Stimulated activated naive CD8-positive, alpha-beta T cell treated with anti-CD3 and anti-CD28 coated beads, Interleukin-15, Interleukin-2, amounts not matched to agents 100 ng/mL and 50 ng/mL, for 24 hours (primary cell): ENCODE results near the gene BCKDHB.
"Not testable (repeated sequence)": the region's sequence is repeated elsewhere in the genome, so short reads cannot be mapped to it uniquely, and the experiment has no call there.

Experiments
- H3K27ac Mint-ChIP-seq: one replicate; pipeline ENCODE4 v1.8.0; 2021; ENCODE audit warnings: mild to moderate bottlenecking, mixed read lengths
- H3K27me3 Mint-ChIP-seq: one replicate; pipeline ENCODE4 v1.8.0; 2021; ENCODE audit warnings: mixed read lengths
- H3K36me3 Mint-ChIP-seq: one replicate; pipeline ENCODE4 v1.8.0; 2021; ENCODE audit warnings: low read depth, mixed read lengths
- H3K4me1 Mint-ChIP-seq: one replicate; pipeline ENCODE4 v1.8.0; 2021; ENCODE audit warnings: low read depth, mixed read lengths
- H3K4me3 Mint-ChIP-seq: one replicate; pipeline ENCODE4 v1.8.0; 2021; ENCODE audit warnings: mild to moderate bottlenecking, mixed read lengths
- H3K9me3 Mint-ChIP-seq: one replicate; pipeline ENCODE4 v1.8.0; 2021; ENCODE audit warnings: mixed read lengths

The BCKDHB gene

DNA sequence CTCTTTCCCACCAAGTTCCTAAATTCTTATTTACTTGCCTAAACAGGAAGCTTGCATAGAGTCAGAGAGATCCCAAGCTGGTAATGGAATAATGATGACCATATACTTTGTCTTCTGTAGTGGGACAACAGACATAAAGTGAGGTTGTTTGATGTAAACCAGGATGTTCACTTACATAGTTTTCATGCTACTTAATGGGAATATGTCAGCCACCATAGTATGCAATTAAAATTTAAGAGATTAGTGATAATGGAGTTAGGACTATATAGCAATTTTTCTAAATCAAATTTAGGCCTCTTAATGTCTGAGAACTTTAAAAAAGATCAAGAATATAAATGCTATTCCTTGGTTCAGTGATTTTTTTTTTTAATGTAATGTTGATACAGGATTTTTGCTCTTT lies 180.6 kb downstream of the BCKDHB start:
- Mint-ChIP-seq H3K36me3 (peaks cover 10% of the 10 kb centered on the region), H3K27ac (no peak overlapping the region), H3K4me1 (peaks cover 7% of the 10 kb centered on the region), H3K9me3 (peaks cover 3% of the 10 kb centered on the region), H3K27me3 (no peaks in the 10 kb centered on the region), H3K4me3 (no peak overlapping the region)

DNA sequence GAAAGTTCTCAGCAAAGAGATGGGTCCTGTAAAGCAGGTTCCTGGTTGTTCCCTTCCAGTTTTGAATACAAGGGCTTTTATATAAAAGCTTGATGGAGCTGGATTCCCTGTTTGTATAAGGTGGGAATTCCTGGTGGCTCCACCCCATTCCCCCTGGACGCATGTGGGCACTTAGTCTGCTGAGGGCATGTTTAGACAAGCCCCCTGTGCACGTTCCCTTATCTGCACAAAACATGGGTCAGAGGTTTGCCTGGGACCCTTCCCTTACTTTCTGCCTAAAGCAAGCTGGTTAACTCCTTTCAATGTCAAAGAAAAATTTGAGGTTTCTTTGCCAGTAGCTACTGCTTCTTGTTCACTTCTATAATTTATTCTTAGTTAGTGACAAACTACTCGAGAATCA lies 181.1 kb downstream of the BCKDHB start:
- no peaks in the 10 kb centered on the region for H3K27me3 Mint-ChIP-seq
- H3K9me3 Mint-ChIP-seq = peaks cover 3% of the 10 kb centered on the region
- peaks cover 7% of the 10 kb centered on the region for H3K4me1 Mint-ChIP-seq
- H3K4me3 Mint-ChIP-seq = no peak overlapping the region
- H3K36me3 Mint-ChIP-seq = peaks cover 15% of the 10 kb centered on the region
- H3K27ac Mint-ChIP-seq = no peak overlapping the region

DNA sequence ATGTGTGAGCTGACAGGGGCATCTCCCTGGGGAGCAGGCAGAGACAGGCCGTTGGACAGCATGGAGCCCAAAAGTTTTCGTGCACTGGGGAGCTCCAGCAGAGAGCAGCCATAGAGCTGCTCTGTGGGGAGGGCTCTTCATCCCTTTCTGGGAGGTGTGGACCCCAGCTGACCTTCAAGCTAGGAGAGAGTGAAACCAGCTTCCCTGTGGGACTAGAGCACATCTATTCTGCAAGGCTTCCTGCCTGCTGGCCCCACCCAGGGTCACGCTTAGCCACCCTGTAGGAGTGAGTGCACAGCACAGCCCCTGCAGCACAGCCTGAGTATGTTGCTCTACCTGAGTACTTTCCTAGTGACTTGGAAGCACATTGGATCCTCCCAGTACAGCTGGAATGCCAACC lies 183.3 kb downstream of the BCKDHB start:
- Mint-ChIP-seq H3K36me3 (peaks cover 29% of the 10 kb centered on the region), H3K9me3 (peaks cover 12% of the 10 kb centered on the region), H3K27ac (no peak overlapping the region), H3K4me3 (no peak overlapping the region), H3K4me1 (no peaks in the 10 kb centered on the region), H3K27me3 (no peaks in the 10 kb centered on the region)

DNA sequence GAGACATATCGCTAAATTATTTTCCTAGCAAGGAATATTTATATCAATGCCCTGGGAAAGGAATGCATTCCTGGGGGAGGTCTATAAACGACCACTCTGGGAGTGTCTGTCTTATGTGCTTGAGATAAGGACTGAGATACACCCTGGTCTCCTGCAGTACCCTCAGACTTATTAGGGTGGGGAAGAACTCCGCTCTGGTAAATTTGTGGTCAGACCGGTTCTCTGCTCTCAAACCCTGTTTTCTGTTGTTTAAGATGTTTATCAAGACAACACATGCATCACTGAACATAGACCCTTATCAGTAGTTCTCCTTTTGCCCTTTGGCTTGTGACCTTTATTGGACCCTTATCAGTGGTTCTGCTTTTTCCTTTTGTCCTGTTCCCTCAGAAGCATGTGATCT lies 188.1 kb downstream of the BCKDHB start:
- not testable (repeated sequence) for H3K27ac Mint-ChIP-seq, H3K4me1 Mint-ChIP-seq, H3K4me3 Mint-ChIP-seq, H3K27me3 Mint-ChIP-seq
- H3K9me3 Mint-ChIP-seq = peaks cover 23% of the 10 kb centered on the region
- peaks cover 37% of the 10 kb centered on the region for H3K36me3 Mint-ChIP-seq

DNA sequence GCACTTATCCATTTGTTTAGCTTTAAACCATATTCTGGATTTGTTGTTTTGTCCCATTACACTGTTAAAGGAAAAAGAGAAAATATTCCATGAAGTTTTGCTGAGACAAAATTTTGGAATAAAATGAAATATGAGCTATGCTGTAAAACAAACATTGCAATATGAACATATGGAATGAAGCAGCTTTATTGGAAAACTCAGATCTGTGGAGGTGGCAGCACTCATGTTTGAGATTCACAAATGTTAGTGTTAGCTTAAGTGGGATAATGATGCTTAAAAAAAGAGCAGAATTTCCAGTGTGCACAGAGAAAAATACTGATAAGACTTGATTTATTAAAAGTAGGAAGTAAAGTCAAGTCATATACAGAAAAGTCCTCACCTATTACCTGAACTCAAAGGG lies 196.2 kb downstream of the BCKDHB start:
- no peak overlapping the region for H3K4me3 Mint-ChIP-seq
- peaks cover 9% of the 10 kb centered on the region for H3K36me3 Mint-ChIP-seq
- no peaks in the 10 kb centered on the region for H3K4me1 Mint-ChIP-seq
- peaks cover 8% of the 10 kb centered on the region for H3K9me3 Mint-ChIP-seq
- no peak overlapping the region for H3K27ac Mint-ChIP-seq
- no peaks in the 10 kb centered on the region for H3K27me3 Mint-ChIP-seq

DNA sequence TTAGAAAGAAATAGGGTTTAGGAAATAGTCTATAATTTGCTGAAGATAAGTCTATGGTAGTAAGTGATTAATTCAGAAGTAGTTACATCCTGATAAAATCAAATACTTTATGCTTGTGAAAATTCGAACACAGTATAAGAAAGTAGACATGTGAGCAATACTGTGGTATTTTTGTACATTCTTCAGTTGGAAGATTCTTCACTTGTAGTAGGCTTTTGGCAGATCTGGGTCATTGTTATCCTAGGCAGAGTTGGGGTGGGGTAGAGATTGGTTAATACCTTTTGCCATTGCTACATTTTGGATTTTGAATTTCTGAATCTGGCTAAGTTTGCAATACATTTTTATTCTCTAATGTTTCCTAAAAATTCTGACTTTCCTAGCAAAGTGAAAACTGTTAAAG lies 197.5 kb downstream of the BCKDHB start:
- H3K4me1 Mint-ChIP-seq = no peaks in the 10 kb centered on the region
- H3K36me3 Mint-ChIP-seq = peaks cover 9% of the 10 kb centered on the region
- H3K27me3 Mint-ChIP-seq = no peaks in the 10 kb centered on the region
- no peak overlapping the region for H3K4me3 Mint-ChIP-seq
- no peak overlapping the region for H3K27ac Mint-ChIP-seq
- peaks cover 4% of the 10 kb centered on the region for H3K9me3 Mint-ChIP-seq

DNA sequence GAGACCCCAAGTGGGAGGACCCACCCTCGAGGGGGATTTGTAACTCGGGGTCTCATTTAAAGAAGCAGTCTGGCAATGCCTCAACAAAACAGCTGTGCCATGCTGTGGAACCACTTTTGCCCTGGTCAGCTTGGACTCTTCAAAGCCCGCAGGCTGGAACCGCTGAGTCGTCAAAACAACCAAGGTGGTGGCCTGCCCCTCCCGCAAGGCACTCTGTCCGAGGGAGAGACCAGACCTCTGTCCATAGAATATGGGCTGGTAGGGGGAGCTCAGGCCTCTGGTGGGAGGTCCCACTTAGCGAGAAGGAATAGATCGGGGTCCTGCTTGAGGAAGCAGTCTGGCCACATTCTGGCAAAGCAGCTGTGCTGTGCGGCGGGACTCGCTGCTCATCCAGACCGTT lies 208.1 kb downstream of the BCKDHB start:
- no peaks in the 10 kb centered on the region for H3K27me3 Mint-ChIP-seq
- H3K4me1 Mint-ChIP-seq = no peaks in the 10 kb centered on the region
- peaks cover 15% of the 10 kb centered on the region for H3K36me3 Mint-ChIP-seq
- H3K9me3 Mint-ChIP-seq = peaks cover 16% of the 10 kb centered on the region
- no peak overlapping the region for H3K4me3 Mint-ChIP-seq
- no peak overlapping the region for H3K27ac Mint-ChIP-seq

- no peaks in the 10 kb centered on the region for H3K27me3 Mint-ChIP-seq
- peaks cover 5% of the 10 kb centered on the region for H3K9me3 Mint-ChIP-seq
- H3K36me3 Mint-ChIP-seq = peaks cover 5% of the 10 kb centered on the region
- no peak overlapping the region for H3K4me3 Mint-ChIP-seq
- no peaks in the 10 kb centered on the region for H3K4me1 Mint-ChIP-seq
- H3K27ac Mint-ChIP-seq = no peak overlapping the region
Observed at GRCh38 chr6:80316686-80317231, 210.3 kb downstream of the BCKDHB start.

GRCh38 chr6:80319196-80319595 lies 212.7 kb downstream of the BCKDHB start:
- no peak overlapping the region for H3K27ac Mint-ChIP-seq
- no peak overlapping the region for H3K4me3 Mint-ChIP-seq
- no peaks in the 10 kb centered on the region for H3K9me3 Mint-ChIP-seq
- no peaks in the 10 kb centered on the region for H3K36me3 Mint-ChIP-seq
- H3K27me3 Mint-ChIP-seq = no peaks in the 10 kb centered on the region
- no peaks in the 10 kb centered on the region for H3K4me1 Mint-ChIP-seq

- H3K4me3 Mint-ChIP-seq = no peak overlapping the region
- no peaks in the 10 kb centered on the region for H3K36me3 Mint-ChIP-seq
Observed at GRCh38 chr6:80321011-80321410, 214.5 kb downstream of the BCKDHB start.

DNA sequence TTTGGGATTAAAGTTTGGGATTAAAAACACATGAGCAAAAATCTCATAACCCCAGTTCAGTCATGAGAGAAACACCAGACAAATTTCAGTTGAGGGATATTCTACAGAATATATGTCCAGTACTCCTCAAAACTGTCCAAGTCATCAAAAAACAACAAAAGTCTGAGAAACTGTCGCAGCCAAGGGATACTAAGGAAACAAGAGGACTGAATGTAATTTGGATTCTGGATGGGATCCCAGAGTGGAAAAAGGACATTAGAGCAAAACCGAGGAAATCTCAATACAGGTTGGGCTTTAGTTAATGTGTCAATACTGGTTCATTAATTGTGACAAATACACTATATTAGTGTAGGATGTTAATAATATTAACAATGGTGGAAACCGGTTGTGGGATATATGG lies 219.3 kb downstream of the BCKDHB start:
- no peak overlapping the region for H3K4me3 Mint-ChIP-seq
- no peaks in the 10 kb centered on the region for H3K9me3 Mint-ChIP-seq
- peaks cover 5% of the 10 kb centered on the region for H3K36me3 Mint-ChIP-seq
- H3K27me3 Mint-ChIP-seq = no peaks in the 10 kb centered on the region
- H3K4me1 Mint-ChIP-seq = no peaks in the 10 kb centered on the region
- no peak overlapping the region for H3K27ac Mint-ChIP-seq

More at GRCh38 chr6:80321011-80321410, 214.5 kb downstream of the BCKDHB start:
- no peak overlapping the region for H3K27ac Mint-ChIP-seq
- no peaks in the 10 kb centered on the region for H3K27me3 Mint-ChIP-seq
- H3K4me1 Mint-ChIP-seq = no peaks in the 10 kb centered on the region
- H3K9me3 Mint-ChIP-seq = no peaks in the 10 kb centered on the region

- H3K9me3 Mint-ChIP-seq = no peaks in the 10 kb centered on the region
- H3K27me3 Mint-ChIP-seq = no peaks in the 10 kb centered on the region
- no peak overlapping the region for H3K4me3 Mint-ChIP-seq
- H3K36me3 Mint-ChIP-seq = peaks cover 5% of the 10 kb centered on the region
- no peaks in the 10 kb centered on the region for H3K4me1 Mint-ChIP-seq
- H3K27ac Mint-ChIP-seq = no peak overlapping the region
Observed at GRCh38 chr6:80328652-80329051, 222.2 kb downstream of the BCKDHB start.

DNA sequence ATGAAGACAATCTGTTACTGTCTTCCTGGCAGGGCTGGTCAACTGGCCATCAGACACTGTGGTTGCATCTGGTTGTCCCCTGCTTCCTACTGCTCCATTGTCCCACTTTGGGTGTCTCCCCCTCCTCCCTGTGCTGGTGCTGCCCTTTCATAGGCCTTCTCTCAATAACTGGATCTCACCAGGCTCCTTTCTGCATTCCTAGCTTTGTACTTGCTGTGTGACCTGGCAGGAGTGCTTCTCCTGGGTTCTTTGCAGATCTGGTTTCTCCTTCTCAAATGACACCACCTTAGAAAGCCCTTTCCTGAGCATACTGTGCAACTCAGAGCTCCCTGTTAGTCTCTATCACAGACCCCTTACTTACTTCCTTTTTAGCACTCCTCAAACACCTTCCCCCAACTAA lies 223.0 kb downstream of the BCKDHB start:
- no peaks in the 10 kb centered on the region for H3K27me3 Mint-ChIP-seq

GRCh38 chr6:80330961-80331360 lies 224.5 kb downstream of the BCKDHB start:
- no peak overlapping the region for H3K27ac Mint-ChIP-seq
- no peaks in the 10 kb centered on the region for H3K9me3 Mint-ChIP-seq
- no peaks in the 10 kb centered on the region for H3K27me3 Mint-ChIP-seq
- H3K4me3 Mint-ChIP-seq = no peak overlapping the region
- peaks cover 5% of the 10 kb centered on the region for H3K36me3 Mint-ChIP-seq
- H3K4me1 Mint-ChIP-seq = no peaks in the 10 kb centered on the region

More for the DNA sequence above, 223.0 kb downstream of the BCKDHB start:
- Mint-ChIP-seq H3K4me1 (no peaks in the 10 kb centered on the region), H3K4me3 (no peak overlapping the region), H3K27ac (no peak overlapping the region), H3K36me3 (peaks cover 5% of the 10 kb centered on the region), H3K9me3 (no peaks in the 10 kb centered on the region)

GRCh38 chr6:80331522-80331921 lies 225.1 kb downstream of the BCKDHB start:
- Mint-ChIP-seq H3K9me3 (no peaks in the 10 kb centered on the region), H3K4me1 (no peaks in the 10 kb centered on the region), H3K27me3 (no peaks in the 10 kb centered on the region), H3K4me3 (no peak overlapping the region), H3K36me3 (peaks cover under 1% of the 10 kb centered on the region), H3K27ac (no peak overlapping the region)

DNA sequence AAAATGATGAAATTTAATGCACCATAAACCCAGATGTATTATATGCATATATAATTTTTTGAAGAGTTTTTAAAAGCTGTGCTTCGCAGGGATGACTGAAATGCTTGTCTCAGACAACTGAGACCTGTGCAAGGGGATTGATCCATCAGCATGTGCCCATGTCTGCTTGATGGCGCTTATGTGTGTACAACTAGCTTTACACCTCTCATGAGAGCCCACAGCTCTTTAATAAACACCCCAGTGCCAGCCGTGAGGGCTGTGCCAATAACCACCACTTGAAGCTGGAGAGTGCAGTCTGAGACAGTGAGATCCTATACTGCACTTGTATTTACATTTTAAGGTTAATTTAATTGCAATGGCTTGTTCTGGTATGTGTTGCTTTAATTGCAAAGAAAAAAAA lies 225.5 kb downstream of the BCKDHB start:
- Mint-ChIP-seq H3K4me1 (no peaks in the 10 kb centered on the region), H3K9me3 (no peaks in the 10 kb centered on the region), H3K27me3 (no peaks in the 10 kb centered on the region), H3K36me3 (no peaks in the 10 kb centered on the region), H3K4me3 (no peak overlapping the region), H3K27ac (no peak overlapping the region)
